Psoas muscle (tissue), 8 donors: ENCODE measurements around the gene CEMIP. TPM values are rescaled to one million over a fixed set of nuclear protein-coding genes. Genes with fewer than 3 reads are reported as not detected.

ENCODE experiments used
- ATAC-seq, 4 donors: fragments of 200-7000 bp; cut with Tn5 transposase; one replicate each; pipeline ENCODE4 v1.9.1; 2020; ENCODE audit warnings: moderate library complexity in 3 of 4, mild to moderate bottlenecking in 2 of 4
- DNase-seq, 2 donors: peaks; one replicate each; pipeline ENCODE4 v3.0.0-alpha.2; 2020
- H3K27ac ChIP-seq: fragments of 200-600 bp; one replicate; pipeline ENCODE4 v1.8.0; 2022
- H3K27me3 ChIP-seq, 3 donors: fragments of 200-600 bp in 1 of 3; one replicate each; pipeline versions ENCODE4 v1.6.1 to v1.8.0; 2013 to 2022; ENCODE audit warnings: low read length in 2 of 3, mild to moderate bottlenecking in 2 of 3, moderate library complexity in 1 of 3; ENCODE audit not compliant: insufficient read depth in 3 of 3
- H3K36me3 ChIP-seq, 2 donors: fragments of 200-600 bp in 1 of 2; one replicate each; pipeline versions ENCODE4 v1.6.1 to v1.8.0; 2013 to 2022; ENCODE audit warnings: low read depth in 1 of 2, mild to moderate bottlenecking in 1 of 2, moderate library complexity in 1 of 2; ENCODE audit not compliant: insufficient read depth in 1 of 2
- H3K4me1 ChIP-seq: fragments of 200-600 bp; one replicate; pipeline ENCODE4 v1.8.0; 2022
- H3K4me3 ChIP-seq: fragments of 200-600 bp; one replicate; pipeline ENCODE4 v1.8.0; 2022; ENCODE audit warnings: mild to moderate bottlenecking
- H3K9me3 ChIP-seq: fragments of 200-600 bp; one replicate; pipeline ENCODE4 v1.8.0; 2022
- WGBS, 3 donors: extraction: QIAGEN DNeasy Blood & Tissue Kit; methylation state at CpG; one replicate each; pipeline versions ENCODE4 v1.1.6 to v1.1.7; 2013; 5-methylcytosine and 5-hydroxymethylcytosine counted together
- intact Hi-C, 2 donors: fragments of 100-400 bp; cut with DNase I; formaldehyde crosslinking; loops; one replicate each; pipeline versions ENCODE4 v1.11.0 to v1.14.2; 2022
- polyA plus RNA-seq, 3 donors: library from polyadenylated mRNA; stranded (reverse); fragments of 200-250 nt; gene quantifications; one replicate each; pipeline ENCODE4 v1.2.3, GENCODE V29; 2013
- total RNA-seq, 4 donors: library from RNA; stranded (reverse); fragmentation: NEBNext Ultra II Directional in 2 of 4; extraction: Animal tissue kit (Norgen Biotek cat#: 25700) in 2 of 4; gene quantifications; one replicate each; pipeline versions ENCODE4 v1.2.1 to v1.2.4, GENCODE V29; 2021 to 2023
- TF ChIP-seq, protein P1 (sequence below): fragments of 200-600 bp; IDR thresholded peaks from one replicate; pipeline ENCODE4 v1.8.0; 2022; ENCODE audit warnings: antibody characterized with exemption
- donor health status: healthy with polysubstance abuse.
- donor health status: DM: no; HTN: no; CAD: no; lungs with moderate emphysema.
- donor health status: Bipolar disorder and iron deficiency.
- donor health status: healthy.
- donor health status: DM: yes; HTN: yes; CAD: no.
- donor health status: DM: no; HTN: no; CAD: no.
- donor health status: DM: no; HTN: no; CAD: no.
- donor health status: DM: yes; HTN: yes; CAD: no.

Gene CEMIP
- total and polyA plus RNA-seq, 7 donors = under 0.01 to 0.96 (median 0.04) TPM

DNA sequence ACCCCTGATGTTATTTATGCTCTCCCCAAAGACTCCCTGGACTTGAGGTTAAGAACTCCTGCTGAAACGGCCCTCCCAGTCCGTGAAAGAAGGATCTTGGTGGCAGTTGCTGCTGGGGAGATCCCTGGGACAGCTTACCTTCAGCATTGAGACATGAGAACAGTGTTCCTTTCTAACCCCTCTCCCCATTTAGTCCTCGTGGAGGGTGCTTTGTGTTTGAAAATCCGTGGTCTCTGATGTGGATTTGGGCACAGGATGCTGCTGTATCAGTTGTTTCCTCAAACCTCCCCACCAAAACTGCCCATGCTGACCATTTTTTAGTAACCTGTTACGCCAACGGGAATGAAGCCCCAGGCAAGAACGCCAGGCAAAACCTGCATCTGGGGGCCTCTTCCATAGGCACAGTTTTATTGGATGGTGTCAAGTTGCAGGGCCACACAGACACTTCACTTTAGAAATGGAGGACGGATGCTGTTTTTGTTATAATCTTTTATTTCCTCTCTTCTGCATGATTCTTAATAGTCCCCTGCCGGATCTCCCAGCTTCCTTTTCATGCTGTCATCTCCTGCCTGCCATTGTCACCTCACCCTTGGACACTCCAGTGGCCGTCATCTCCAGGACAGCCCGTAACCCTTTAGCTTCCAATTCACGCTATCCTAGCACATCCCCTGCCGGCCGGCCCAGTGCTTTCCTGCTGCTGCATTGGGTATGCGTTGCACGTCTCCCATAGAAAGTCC, 31.7 kb upstream of the CEMIP start:
- no peak overlapping the region for H3K4me3 ChIP-seq
- no peak for DNase-seq
- H3K9me3 ChIP-seq = no peaks in the 10 kb centered on the region
- H3K27ac ChIP-seq = no peak overlapping the region
- no peak for ATAC-seq
- H3K27me3 ChIP-seq = no peaks in the 10 kb centered on the region
- TF ChIP-seq, protein P1, sequence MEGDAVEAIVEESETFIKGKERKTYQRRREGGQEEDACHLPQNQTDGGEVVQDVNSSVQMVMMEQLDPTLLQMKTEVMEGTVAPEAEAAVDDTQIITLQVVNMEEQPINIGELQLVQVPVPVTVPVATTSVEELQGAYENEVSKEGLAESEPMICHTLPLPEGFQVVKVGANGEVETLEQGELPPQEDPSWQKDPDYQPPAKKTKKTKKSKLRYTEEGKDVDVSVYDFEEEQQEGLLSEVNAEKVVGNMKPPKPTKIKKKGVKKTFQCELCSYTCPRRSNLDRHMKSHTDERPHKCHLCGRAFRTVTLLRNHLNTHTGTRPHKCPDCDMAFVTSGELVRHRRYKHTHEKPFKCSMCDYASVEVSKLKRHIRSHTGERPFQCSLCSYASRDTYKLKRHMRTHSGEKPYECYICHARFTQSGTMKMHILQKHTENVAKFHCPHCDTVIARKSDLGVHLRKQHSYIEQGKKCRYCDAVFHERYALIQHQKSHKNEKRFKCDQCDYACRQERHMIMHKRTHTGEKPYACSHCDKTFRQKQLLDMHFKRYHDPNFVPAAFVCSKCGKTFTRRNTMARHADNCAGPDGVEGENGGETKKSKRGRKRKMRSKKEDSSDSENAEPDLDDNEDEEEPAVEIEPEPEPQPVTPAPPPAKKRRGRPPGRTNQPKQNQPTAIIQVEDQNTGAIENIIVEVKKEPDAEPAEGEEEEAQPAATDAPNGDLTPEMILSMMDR = no peak
- H3K36me3 ChIP-seq = peaks cover 0 to 4% of the 10 kb centered on the region in 2 donors
- intact Hi-C loops = no loop called here
- 43 to 46% (median 46%) methylated on average over 16 of the region's 16 CpGs for WGBS, 3 donors
- H3K4me1 ChIP-seq = no peaks in the 10 kb centered on the region

DNA sequence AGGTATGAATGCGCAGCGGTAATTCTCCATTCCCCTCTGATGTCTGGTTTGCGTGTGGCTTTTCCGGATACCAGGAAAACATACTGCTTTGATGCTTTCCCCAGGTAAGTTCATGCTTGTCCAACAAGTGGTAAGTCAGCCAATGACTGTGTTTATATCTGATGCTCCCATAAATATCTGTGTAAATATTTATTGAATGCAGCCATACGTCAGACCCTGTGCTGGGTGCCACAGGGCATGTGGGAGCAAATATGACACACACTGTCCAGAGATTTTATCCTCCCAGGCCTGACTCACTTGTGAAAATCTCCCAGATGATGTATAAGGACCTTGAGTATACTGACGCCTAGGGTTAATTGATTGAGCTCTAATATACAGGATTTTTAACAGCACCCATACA, 29.6 kb upstream of the CEMIP start:
- intact Hi-C loops = no loop called here
- TF ChIP-seq, protein P1 = no peak
- H3K27ac ChIP-seq = no peak overlapping the region
- H3K27me3 ChIP-seq = no peaks in the 10 kb centered on the region
- peaks cover 0 to 4% of the 10 kb centered on the region in 2 donors for H3K36me3 ChIP-seq
- H3K4me1 ChIP-seq = no peaks in the 10 kb centered on the region
- ATAC-seq (no peak), DNase-seq (no peak)
- no peak overlapping the region for H3K4me3 ChIP-seq
- WGBS, 3 donors = 97 to 99% (median 97%) methylated on average over 6 of the region's 6 CpGs
- no peaks in the 10 kb centered on the region for H3K9me3 ChIP-seq

DNA sequence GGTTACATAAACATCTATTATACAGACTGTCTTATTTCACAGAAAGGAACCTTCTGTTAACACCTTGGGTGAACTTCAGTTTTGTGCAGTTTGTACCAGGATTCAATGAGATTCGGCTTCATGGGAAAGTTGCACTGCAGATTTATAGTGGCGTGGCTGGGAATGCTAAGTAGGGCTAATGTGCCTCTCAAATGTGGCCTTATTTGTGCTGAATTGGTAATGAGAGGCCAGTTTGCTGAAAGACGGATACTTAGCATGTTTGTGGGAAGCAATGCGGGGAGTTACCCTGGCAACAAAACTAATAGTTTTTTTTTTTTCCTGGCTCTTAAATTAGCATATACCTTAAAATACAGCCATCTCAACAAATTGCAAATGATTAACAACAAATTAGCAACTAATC, 28.6 kb upstream of the CEMIP start:
- TF ChIP-seq, protein P1 = no peak
- Histone ChIP-seq H3K4me1 (no peaks in the 10 kb centered on the region), H3K9me3 (no peaks in the 10 kb centered on the region), H3K27me3 (no peaks in the 10 kb centered on the region), H3K4me3 (no peak overlapping the region), H3K27ac (no peak overlapping the region), H3K36me3 (peaks cover 0 to 4% of the 10 kb centered on the region in 2 donors)
- 94 to 95% (median 94%) methylated on average over 4 of the region's 4 CpGs for WGBS, 3 donors
- DNase-seq (no peak), ATAC-seq (no peak)
- intact Hi-C loops = no loop called here

DNA sequence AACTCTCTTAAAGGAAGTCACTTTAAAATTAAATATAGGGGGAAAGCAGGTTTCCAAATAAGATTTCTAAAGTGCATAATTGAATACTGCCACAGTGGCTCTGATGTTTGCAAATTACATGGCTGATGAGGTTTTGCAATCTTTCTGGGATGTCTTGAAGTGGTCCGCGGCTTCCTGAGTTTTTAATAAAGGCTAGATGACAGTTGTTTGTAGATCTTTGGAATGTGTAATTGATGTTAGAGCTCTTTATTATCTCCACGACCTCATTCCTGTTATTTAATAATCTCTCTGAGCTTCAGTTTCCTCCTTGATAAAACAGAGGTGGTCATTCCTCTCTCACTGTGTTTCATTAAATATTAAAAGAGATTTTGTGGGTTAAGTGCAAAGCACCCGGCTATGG, 27.0 kb upstream of the CEMIP start:
- no peaks in the 10 kb centered on the region for H3K9me3 ChIP-seq

More for the DNA sequence above, 27.0 kb upstream of the CEMIP start:
- no peaks in the 10 kb centered on the region for H3K4me1 ChIP-seq
- no peak overlapping the region for H3K4me3 ChIP-seq
- WGBS, 3 donors = 81 to 85% (median 84%) methylated on average over 4 of the region's 4 CpGs
- no peak overlapping the region for H3K27ac ChIP-seq
- intact Hi-C loops = no loop called here
- H3K36me3 ChIP-seq = peaks cover 0 to 4% of the 10 kb centered on the region in 2 donors
- TF ChIP-seq, protein P1 = no peak
- no peak for DNase-seq
- no peak for ATAC-seq
- no peaks in the 10 kb centered on the region for H3K27me3 ChIP-seq
